ENCODE data around the gene IFFO2.

IFFO2 gene

DNA sequence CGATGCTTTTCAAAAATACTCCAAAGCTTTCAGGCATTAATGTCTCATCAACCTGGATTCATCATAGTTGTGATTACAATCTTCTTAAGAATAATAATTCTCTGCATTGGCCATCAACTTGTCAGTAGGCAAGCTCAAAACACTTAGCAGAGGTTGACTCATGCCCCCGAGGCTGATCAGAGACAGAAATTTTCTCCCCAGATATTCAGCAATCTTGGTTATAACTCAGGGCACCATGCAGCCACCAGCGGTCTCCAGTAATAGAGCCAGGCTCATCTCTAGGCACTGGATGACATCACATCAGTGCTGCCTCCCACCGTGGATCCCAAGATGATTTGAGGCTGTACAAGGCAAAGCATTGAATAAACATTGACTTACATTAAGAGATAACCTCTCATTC is 14.3 kb upstream of the IFFO2 start:
- no peak for DNase-seq

DNA sequence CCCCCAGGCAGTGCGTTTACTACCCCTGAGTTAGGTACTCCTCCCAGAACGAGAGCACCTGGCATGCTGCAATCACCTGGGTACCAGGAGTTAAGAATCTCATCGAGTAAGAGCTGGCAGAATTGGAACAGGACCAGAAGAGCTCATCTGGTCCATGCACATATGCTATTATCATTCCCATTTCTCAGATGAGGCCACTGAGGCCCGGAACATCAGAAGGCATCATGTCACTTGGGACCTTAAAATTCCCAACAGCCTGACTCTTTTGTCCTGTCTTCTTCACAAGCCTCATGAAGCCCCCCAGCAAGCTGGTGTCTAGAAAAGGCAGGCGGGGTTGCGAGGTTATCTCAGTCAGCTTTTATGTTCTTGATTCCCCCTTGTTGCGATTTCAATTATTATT is 13.9 kb upstream of the IFFO2 start:
- no peak for DNase-seq

DNA sequence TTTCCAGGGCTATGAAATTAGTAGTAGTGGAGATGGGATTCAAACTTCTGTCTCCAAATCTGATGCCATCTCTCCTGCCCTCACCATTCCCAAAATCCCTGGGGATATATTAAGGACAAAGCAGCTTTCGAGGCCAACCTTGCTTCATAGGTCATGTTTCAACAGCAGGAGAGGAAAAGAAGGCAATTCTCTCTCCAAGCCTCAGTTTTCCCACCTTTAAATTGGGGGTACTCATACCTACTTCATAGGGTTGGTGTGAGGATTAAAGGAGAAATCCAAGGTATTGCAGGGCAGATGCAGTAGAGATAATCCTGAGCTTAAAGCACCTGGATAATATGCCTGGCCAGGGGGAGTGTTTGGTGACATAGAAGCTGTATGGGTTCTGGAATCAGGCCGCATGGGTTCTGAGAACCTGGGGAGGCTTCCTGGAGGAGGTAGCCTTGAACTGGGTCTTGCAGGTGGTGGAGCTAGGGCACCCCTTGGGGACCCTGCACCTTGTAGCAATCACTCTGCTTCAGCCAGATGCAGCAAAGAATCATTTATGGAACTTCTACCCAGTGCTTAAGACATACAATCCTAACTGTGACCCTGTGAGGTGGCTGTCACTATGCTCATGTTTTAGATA is 10.7 kb upstream of the IFFO2 start:
- DNase-seq: no peak

DNA sequence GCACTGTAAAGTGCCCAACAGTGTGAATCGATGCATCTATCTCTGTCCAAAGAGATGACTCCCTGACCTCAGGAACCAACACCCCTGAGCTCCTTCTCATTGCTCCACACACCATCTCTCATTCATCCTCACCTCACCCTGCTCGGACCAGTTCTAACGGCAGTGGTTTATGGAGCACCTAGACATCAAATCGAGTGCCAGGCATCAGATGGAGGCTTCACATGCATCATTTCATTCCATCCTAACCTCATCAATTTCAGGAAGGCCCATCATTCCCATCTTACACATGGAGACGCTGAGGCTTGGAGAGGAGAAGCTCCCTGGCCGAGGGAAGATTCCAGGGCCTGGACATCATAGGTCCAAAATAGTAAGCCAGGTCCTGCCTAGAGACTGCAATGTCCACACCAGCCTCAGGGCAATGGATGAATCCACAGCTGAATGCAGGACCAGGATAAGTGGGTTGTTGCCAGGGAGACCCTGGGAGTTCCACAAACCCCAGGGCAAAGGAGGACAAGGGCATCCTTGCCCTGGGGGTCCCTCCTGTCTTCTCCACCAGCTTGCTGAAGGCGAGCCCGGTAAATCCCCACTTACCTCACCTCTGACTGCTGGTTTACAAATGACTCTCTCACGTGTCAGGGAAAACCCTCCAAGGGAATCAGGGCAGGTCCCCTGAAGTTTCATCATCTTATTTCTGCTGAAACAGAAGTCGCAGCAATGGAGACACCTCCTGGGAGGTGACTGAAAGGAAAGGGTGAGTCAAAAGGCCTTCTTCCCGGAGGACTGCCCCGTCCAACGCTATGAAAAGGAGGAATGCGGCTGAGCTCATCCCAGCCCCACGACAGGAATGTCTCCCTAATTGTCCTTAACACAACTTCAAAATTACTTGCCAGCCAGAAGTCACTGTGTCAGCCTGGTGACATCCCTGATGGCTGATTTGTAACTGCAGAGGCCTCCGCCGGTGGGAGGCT is 9.0 kb upstream of the IFFO2 start:
- DNase-seq: no peak

DNA sequence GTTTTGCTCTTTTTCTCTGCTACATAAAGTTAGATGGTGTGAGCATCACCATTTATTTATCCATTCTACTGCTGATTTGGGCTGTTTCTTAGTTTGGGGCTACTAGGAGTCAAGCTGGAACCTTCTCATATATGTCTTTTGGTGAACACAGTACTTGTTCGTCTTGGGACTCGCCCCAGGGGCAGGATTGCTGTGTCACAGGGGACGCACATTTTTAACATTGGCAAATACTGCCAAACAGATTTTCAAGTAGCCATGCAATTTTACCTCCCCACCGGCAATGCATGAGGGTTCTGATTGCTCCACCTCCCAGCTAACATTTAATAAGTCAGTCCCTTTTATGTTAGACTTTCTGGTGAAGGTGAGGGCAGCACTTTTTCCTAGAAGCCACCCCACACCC is 7.5 kb upstream of the IFFO2 start:
- no peak for DNase-seq

DNA sequence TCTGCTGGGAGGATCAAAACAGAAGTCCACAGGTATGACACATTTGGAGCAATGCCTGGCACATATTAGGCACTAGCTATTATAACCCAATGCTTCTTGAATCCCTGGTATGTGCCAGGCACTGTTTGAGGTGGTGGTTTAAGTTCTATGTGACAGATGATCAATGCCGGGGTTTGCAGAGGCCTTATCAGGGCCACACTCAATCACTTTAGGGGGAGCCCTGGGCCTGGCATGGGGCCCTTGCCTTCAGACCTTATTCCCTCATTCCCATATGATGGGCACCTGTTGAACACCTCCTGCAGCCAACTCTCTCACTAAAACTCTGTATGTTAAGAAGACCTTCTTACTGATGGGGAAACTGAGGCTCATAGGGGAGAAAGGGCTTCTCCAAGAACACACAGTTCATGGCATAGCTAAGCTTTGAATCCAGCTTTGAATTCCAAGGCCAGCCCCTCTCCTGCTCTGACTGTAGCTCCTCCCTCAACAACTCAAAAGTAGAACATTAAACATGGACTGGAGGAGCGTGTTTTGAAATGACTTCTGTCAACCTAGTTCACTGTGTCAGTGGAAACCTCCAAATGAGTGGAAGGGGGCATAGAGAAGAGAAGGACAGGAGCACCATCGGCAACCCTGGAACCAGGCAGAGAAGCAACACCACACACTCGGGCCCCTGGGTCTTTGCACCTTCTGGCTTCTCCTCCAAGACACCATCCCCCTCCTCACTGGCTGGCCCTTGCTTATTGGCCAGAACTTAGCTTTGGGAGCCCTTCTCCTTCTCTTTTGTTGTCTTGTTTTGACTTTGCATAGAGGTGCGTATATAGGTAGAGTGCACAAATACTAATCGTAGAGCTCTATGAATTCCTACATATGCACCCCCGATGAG is 6.6 kb upstream of the IFFO2 start:
- no peak for DNase-seq

DNA sequence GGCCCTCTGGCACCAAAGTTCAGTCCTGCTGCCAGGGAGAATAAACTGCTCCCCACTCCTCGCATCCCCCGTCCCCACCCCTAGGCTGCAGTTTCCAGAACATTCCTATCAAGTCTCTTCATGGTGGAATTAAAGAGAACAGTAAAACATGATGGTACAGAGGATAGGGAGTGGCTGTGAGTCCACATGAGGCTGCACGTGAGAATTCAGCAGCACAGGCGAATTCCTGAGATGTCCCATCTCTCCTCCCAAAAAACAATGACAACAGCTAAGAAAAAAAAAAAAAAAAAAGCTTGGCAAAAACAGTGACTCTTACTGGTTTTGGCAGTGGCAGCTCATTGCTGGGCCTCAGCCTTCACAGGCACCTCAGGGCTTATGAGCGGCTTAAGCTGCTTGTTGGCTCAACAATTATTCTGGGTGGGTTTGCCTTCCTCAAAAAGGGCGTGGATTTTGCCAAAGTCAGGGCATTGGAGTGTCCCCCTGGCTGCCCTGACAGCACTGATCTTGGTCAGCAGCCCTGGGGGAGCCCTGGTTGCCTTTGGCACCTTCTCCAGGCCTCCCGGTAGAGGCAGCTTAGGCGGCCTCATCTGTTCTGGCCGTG is 5.7 kb upstream of the IFFO2 start:
- no peak for DNase-seq

DNA sequence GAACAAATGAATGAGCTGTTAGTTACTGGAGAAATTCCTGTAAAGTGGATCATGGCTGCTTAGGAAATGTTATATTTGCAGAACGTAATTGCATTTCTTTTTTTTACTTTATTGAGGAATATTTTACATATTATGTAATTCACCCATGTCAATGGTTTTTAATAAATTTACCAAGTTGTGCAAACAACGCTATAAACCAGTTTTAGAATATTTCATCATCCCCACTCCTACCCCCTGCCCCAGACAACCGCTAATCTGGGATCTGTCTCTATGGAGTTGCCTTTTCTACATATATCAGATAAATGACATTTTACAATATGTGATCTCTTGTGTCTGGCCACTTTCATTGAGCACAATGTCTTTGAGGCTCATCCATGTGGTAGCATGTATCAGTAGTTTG is 4.3 kb upstream of the IFFO2 start:
- DNase-seq: no peak

DNA sequence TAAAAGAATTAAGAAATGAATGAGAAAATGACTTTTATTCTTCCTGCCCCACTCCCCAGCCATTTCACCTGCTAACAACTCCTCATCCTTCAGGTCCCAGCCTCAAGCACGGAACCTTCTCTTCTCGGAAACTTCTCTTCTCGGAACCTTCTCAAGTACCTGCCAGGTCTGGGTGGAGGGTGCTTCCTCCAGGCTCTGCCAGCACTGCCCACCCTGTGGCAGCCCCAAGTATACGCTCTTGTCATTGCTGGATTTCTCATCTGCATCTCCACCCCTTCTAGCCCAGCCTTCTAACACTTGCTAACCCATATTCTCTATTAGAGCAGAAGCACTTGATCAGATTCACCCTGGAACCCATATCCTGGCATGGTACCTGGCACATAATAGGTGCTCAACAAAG is 3.9 kb upstream of the IFFO2 start:
- DNase-seq: no peak

DNA sequence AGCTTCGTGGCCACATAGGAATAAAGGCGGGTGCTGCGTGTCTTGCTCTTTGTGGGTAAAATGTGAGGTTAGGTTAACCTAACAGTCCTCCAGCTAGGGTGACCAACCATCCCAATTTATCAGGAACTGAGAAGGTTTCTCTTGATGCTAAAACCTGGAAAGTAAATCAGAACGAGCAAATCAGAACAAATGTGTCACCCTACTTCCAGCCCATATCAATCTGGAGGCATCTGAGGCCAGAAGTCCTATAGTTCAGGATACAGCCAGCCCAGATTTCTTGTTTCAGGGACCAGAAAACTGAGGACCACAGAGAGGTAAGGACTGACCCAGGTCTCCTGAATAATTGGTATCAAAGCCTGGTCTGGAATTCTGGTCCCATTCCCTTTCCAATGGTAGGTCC is 3.1 kb upstream of the IFFO2 start:
- no peak for DNase-seq

DNA sequence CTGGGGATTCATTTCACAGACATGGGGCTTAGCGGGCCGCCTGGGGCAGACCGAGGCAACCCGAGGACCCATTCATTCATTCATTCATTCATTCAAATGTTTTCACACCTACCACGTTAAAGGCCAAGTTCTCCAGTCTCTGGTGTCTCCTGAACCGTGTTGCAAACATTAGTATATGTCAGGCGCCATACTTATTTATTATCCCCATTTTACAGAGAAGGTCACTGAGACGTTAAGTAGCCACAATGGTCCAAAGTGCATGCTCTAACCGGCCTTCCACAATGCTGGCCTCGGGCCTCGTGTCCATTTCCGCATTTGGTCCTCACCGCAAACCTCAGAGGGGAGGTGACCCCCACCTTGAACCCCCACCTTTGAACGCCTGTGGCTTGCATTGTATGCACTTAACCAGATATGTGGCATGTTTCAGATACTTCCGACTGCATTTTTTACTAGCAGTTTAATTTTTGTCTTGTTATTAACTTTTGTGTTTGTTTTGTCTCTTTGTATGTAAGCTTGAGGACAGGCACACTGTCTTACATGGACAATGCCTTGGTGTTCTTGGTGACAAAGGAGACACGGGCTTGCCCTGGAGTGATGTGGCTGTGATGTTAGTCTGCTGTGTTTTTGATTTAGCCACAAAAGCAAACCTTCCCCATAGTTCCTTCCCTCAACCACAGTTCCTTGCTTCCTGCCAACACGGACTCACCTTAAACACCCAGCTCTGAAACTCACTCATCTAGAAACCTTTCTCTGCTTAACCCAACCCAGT is 1.2 kb upstream of the IFFO2 start:
- DNase-seq: no peak

DNA sequence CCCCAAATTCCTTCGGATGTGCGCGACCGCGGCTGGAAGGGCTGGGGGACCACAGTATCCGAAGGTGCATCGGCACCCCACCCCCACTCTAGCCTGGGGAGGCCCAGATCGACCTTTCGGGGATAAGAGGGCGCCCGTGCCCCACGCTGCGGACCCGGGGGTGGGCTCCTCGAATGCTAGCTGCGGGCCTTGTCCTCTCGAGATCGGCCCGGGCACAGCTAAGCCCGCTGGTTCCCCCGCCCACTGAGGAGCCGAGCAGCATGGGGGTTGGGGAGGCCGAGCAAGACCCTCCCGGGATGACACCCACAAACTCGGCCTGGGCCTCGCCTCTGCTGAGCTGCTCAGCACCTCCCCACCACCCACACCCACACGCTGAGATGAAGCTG is 653 bp upstream of the IFFO2 start:
- peak; percentile 33 for DNase-seq

DNA sequence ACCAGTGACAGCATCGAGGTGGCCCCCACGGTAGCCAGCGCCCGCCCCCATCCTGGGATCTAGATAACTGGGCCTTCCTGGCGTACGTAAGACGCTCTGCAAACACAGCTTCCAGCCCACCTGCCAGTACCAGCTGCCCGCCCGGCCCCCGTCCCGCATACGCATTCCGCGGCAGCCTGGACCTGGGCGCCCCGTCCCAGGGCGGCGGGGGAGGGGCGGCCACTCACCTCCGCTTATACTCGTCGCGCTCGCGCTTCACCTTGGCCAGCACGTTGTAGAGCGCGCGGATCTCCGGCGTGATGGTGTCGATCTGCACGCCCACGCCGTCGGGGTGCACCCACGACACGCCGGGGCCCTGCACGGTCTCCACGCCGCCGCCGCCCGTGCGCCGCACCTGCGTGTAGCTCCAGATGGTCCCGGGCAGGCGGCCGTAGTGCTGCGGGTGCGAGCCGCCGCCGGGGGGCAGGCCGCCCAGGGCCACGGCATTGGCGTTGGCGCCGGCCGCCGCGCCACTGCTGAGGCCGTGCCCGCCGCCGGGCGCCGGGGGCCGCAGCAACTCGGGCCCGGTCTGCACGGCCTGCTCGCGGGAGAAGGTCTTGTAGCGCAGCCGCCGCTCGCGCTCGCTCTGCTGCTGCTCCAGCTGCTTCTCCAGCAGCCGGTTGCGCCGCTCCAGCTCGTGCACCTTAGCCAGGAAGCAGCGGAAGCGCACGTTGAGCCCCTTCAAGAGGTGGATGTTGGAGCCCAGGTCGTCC is 859 bp downstream of the IFFO2 start:
- DNase-seq: peak; percentile 68

DNA sequence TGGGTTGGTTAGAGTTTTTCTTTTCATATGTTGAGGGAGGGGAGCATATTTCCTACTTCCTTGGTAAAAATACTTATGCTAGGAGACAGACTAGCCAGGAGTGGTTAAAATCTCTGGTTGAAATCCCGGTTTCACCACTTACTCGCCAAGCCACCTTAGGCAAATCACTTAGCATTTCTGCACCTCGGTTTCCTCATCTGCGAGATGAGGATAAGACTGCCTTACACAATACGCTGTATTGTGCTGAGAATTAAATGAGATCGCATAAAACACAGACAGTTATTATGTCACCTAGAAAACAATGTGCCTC is 1.4 kb downstream of the IFFO2 start:
- no peak for DNase-seq

DNA sequence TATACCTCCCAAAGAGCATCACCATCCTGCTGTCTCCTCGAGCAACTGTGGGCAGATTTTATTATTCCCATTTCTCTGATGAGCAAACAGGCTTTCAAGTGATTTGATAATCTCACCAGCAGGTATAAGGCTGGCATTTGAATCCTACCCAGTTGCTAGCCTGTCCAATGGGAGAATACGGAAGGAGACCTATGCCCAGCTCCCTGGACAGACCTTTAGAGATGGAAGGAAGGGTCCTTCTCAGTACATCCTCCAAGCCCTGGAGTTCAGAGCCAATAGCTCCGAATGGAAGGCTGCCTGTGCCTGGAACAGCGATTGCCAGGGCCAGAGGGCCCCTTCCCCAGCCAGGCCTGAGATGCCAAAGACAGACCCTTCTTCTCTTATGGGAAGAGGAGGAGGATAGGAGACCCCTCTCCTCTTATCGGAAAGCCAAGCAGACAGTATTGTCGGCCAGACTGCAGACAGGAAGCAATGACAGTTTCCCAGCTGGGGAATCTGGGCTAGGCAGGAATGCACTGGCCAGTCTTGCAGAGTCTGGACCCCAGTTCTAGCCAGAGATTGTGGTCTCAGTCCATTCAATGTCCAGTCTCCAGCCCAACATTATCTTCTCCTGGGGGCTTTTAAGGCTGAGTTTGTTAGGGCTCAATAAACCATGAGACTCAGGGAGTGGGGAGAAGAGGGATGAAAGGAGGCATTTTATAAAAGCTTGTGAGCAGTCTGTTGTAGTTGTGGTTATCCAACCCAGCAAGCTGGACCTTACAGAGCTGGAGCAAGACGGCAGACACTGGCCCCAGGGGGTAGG is 2.0 kb downstream of the IFFO2 start:
- no peak for DNase-seq

DNA sequence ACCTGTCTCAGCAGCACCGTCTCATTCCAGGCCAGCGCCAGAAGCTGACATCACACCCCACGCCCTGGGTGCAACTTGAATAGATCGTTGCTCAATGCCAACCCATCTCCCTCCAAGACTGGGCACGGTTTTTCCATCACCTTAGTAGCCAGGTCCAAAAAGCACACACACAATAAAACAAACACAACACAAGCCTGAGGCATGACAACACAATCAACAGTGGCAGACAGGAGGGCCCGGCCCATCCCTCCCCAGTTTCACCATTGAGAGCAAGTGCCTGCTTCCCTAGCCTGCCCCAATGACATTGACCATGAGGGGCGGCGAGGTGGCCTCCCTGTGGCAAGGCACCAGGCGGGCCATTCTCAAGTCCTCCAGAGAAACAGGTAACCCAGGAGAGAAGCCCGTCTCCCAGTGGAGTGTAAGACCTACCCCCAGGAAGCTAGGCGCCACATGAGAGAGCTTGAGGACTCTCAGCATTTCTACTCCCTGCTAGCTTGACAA is 2.7 kb downstream of the IFFO2 start:
- DNase-seq: no peak

DNA sequence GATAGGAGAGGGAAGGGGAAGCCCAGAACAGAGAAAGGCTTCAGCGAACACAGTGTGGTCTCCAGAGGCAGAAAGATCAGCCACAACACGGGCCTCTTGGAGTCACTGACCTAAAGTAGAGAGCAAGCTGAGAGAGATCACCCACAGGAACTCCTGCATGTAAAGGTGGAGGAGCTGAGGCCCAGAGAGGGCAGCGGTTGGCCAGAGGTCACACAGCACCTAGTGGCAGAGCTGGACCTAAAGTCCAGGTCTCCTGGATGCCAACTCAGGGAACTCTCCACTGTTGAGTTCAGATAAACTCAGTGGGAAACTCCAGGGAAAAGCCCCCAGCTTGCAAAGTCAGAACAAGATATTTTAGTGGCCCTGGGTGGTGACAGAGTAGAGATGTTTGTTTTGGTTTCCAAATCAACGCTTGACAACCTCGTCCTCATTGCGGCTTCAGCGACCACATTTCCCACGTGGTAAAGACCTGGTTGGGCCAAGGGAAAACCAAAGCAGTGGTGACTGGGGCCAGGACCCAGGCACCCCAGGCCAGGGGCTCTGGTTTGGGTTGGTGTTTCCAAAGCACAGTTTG is 4.6 kb downstream of the IFFO2 start:
- peak; percentile 84 for DNase-seq

DNA sequence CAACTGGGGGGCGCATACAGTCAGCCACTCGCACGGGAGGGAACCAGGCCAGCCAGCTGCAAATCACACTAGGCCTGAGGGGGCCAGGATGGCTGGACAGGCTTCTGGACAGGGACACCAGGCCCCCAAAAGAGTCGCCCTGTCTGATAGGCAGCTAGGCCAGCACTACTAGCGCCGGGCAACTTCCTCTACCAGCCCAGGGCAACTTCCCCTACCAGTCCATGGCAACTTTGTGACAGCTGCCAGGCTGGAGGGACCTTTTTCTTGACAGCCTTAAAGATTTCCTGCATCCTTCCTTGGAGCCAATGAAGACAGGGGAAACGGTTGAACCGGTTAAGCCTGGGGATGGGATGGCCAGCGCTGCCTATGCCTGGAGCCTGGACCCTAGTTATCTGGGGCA is 5.1 kb downstream of the IFFO2 start:
- DNase-seq: no peak

DNA sequence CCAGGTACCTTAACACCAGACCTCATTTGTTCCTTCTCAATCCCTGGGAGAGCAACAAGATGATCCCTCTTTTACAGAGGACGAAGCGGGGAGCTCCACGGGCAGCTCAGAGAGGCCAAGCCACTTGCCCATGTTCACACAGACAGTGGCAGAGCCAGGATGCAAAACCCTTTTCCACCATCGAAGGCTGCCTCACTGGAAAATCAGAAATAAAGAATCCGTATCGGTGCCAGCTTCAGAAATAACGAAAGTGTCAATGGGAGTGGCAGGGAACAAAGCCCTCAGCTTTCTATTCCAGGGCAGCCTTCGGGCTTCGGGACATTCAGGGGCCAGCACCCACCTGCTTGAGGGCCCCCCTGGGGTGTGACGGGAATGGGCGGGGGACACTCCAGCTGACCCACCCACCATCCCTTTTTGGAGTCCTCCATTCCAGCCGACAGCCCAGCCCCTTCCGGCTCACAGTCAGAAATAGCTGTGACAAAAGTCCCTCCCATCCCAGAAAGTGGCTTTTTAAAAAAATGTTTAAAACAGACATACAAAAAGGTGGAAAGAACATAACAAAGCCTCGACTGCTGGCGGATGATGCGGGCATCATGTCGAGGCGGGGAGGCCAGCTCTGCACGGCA is 6.0 kb downstream of the IFFO2 start:
- DNase-seq: peak; percentile 23

Data from stimulated activated naive CD4-positive, alpha-beta T cell treated with Interleukin-2 at 50 U/mL for 16 hours (primary cell).